Measurements from ENCODE around the gene SPATS2.
"Not testable (repeated sequence)": the region's sequence is repeated elsewhere in the genome, so short reads cannot be mapped to it uniquely, and the experiment has no call there.

Gene SPATS2

GRCh38 chr12:49357103-49357678 lies 10.1 kb upstream of the SPATS2 start:
- DNase-seq = peak; percentile 69

GRCh38 chr12:49358483-49359141 lies 8.7 kb upstream of the SPATS2 start:
- DNase-seq = peak; percentile 84

DNA sequence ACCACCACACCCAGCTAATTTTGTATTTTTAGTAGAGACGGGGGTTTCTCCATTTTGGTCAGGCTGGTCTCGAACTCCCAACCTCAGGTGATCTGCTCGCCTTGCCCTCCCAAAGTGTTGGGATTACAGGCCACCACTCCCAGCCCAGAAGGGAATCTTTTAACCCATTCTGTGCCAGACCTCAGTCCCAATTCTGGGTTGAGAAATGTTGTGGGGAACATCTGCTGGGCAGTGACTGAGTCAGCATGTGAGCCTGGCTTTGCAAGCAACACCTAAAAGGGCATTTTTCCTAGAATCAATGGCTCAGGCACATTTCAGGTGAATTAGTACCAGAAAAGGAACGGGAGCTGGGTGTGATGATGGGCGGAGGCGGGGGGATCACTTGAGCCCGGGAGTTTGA lies 7.6 kb upstream of the SPATS2 start:
- no peak for DNase-seq

GRCh38 chr12:49362077-49362476 lies 5.2 kb upstream of the SPATS2 start:
- no peak for DNase-seq

DNA sequence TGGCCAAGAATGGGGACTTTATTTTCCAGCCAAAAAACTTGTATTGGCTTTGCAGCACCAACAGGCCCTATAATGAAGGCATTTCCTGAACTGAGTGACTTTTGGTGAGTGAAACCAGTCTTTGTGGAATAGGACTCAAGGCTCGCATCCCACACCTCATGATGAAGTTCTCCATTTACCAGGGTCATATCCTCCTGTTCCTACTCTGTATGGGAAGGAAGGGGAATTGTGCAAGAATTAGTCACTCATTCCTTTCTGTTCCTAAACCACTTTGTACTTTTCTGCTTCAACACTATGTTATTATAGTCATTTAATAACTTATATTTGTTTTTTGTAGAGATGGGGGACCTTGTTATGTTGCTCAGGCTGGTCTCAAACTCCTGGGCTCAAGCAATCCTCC lies 2.3 kb upstream of the SPATS2 start:
- no peak for DNase-seq

- DNase-seq = peak; percentile 69
These were observed 1.7 kb upstream of the SPATS2 start for GRCh38 chr12:49365542-49365941.

DNA sequence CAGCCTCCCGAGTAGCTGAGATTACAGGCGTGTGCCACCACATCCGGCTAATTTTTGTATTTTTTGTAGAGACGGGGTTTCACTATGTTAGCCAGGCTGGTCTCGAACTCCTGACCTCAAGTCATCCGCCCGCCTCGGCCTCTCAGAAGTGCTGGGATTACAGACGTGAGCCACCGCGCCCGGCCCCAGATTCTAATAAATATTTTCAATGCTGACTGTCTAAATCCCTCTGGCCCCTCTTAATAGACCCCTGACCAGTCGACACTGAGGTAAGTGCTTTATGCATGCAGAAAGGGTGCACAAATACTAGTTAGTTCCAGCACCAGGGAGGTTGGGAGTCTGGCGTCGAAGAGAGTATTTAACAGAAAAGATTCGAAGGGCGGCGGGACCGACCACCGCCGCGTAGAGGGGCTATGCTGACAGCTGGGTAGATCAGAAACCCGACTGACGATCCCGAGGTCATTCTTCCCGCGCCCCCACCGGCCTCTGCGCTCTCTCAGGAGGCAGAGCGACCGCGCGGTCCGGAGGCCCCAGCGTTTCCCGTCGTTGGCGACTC lies 1.1 kb upstream of the SPATS2 start:
- no peak for DNase-seq

DNA sequence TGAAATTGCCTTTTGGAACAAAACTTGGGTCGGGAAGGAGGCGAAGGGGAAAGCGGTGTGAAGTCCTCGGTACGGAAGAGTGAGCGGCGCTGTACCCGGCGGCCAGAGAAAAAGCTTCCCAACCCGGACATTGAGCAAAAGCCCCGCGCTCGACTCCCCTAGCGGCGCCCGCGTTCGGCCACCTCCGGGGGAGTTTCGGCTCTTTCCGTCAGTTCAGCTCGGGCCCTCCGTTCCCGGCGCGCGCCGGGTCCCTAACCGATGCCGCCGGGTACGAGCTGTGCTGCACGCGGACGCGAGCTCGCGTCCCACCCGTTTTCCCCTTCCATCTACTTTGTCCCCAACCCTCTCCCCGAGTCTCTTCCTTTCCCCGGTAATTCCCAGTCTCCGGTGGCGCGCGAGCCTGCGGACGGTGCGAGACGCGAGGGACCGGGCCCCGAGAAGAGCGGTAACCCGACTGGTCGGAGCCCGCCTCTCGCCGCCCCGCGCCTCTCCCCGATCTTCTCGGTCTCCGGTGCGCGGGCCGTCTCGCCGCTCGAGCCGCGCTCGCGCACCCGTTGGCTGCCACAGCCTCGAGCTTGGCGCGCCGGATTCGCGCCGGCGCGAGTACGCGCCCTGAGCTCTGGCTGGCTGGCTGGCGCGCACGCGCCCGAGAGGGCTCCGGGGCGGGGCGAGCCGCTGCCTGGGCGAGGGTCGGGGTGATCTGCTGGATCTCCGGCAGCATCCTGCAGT lies 446 bp upstream of the SPATS2 start:
- DNase-seq = peak; percentile 87

DNA sequence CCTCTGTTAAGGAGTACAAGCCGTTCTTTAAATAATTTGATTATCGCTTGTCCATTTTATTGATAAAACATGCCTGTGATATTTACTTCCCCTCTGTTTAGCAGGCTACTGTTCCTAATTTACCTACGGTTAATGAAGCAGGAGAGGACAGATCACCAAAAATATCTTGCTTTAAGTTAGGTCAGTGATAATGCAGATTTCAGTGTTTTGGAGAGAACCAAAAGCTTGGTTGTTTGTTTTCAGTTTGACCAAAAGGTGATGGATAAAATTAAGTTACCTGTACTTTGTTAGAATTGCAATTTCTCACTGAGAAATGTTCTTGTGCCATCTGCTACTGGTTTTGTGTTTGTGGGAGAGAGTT lies 958 bp downstream of the SPATS2 start:
- DNase-seq = no peak

DNA sequence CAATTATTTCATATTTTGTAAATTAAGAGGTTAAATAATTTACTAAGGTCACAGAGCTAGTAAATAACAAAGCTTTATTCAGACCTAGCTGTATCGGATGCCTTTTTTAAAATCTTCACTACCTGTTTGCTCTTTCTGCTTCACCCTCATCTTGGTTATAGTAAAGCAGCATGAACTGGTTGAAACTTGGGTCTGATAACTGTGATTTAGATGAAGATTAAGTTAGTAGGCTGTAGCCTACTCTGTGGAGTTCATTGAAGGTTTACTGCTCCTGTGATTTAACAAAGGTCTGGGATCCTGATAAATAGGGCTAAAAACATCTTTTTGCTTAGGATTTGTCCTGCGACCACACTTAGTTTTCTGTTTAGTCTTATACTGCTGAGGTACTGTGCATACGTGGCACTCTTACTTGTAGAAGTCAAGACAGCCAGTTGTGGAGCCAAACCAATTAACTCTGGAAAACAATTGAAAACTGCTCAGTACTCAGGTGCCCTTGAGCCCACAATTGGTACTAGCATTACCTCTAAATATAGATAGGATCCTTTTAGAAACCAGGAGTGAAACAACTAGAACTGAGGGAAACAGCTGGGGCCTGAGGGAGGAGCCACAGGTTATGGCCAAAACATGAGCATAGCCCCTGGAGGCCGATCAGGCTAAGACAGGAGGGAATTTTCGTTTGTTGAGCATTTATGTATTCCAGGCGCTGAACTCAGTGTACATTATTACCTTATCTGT lies 2.3 kb downstream of the SPATS2 start:
- peak; percentile 65 for DNase-seq

DNA sequence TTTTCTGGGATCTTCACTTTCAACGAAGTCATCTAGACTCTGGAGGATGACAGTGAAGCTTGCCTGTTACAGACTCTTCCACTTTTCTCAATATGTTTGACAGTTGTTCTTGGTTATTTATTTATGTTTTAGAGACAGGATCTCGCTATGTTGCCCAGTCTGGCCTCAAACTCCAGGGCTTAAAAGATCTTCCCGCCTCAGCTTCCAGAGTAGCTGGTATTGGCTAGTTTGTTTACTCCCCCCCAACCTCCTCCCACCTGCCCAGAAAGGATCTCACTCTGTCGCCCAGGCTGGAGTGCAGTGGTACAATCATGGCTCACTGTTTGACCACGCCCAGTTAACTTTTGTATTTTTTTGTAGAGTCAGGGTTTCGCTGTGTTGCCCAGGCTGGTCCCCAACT lies 3.3 kb downstream of the SPATS2 start:
- no peak for DNase-seq

GRCh38 chr12:49375406-49375805 lies 8.1 kb downstream of the SPATS2 start:
- no peak for DNase-seq

- no peak for DNase-seq
These were observed 10.1 kb downstream of the SPATS2 start for GRCh38 chr12:49377386-49377785.

GRCh38 chr12:49380184-49380583 lies 12.9 kb downstream of the SPATS2 start:
- not testable (repeated sequence) for DNase-seq

- DNase-seq = peak; percentile 78
These were observed 21.6 kb downstream of the SPATS2 start for GRCh38 chr12:49388682-49389386.

GRCh38 chr12:49389387-49389703 lies 22.1 kb downstream of the SPATS2 start:
- no peak for DNase-seq

DNA sequence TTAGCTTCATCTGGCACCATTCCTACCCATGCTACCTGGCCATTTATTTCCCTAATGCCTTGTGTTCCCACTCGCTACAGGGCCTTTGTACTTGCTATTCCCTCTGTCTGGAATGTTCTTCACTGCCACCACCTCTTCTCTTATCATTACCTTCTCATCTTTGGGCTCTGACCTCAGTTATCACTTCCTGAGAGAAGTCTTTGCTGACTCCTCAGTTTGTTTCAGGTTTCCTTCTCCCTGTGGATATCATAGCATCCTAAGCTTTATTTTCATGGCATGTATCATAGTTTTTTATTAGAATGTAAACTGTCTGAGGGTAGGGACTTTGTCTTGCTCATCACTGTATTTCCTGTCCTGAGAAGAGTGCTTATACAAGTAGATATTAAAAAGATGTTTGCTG lies 29.7 kb downstream of the SPATS2 start:
- DNase-seq = no peak

- no peak for DNase-seq
These were observed 33.0 kb downstream of the SPATS2 start for GRCh38 chr12:49400304-49400703.

GRCh38 chr12:49403971-49404450 lies 36.7 kb downstream of the SPATS2 start:
- no peak for DNase-seq

DNA sequence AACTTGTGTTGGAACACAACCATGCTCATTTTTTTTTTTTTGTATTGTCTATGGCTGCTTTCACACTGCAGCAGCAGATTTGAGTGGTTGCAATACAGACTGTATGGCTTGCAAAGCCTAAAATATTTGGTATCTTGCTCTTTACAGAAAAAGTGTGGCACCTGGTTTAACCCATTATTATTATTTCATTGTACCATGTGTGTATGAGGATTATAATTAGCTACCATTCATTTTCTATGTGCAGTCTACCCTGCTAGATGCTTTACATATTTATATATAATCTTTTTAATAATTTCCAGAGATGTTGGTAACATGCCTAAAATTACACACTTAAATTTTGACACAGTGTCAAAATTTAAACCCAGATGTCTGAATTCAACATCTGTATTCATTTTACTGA lies 37.7 kb downstream of the SPATS2 start:
- no peak for DNase-seq

GRCh38 chr12:49410818-49411217 lies 43.6 kb downstream of the SPATS2 start:
- no peak for DNase-seq

DNA sequence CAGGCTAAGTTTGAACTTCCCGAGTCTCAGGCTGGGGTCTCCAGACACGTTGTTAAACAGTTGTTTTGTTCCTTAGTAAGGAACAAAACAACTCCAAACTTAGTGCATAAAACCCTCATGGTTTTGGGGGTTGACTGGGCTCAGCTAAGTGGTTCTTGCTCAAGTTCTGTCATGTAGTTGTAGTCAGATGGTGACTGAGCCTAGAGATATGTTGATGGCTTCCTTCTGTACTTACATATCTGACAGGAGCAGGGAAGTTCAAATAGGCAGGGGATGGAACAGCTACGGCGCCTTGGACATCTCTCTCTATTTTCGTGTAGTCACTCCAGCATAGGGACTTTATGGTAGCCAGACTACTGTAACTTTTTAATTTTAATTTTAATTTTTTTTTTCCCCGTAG lies 45.7 kb downstream of the SPATS2 start:
- no peak for DNase-seq

GRCh38 chr12:49413796-49414195 lies 46.5 kb downstream of the SPATS2 start:
- DNase-seq = no peak

Measured in hematopoietic multipotent progenitor cell treated with erythropoietin and hydrocortisone succinate and interleukin-3 and kit ligand, for 8 days (in vitro differentiated cells).